ENCODE results near the gene IQCC.

DNA sequence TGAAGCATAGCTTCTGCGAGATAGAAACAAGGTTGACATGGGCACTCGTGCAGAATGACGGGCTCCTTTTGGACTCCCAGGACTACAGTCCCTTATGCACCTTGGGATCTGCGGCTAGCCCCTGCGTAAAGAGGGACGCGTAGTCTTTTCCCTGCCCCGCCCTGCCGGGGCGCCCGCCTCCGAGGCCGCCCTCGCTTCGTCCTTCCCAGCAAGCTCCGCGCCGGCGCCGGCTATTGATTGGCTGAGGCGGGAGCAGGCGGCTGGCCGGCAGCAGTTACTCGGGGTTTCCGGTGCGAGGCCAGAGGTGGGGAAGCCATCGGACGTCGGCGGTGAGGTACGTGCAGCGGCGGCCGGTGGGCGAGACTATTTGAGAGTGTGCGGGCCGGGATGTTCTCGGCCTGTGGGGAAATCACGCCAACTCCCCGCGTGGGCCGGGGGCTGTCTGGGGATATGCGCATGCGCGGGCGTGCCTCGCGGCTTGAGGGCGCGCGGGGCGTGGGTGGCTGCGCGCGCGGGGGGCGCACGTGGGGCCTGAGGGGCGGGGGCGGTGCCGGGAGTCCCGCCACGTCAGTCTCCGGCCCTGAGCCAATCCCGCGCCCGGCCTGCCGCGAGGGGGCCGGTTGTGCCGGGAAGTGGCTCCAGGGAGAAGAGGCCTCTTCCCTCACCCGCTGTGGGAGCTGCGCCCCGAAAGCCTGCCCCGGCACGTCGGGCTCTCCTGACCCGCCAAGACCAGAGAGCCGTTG is 25.9 kb upstream of the IQCC start, which contains the start of gene TXLNA:
- TF ChIP-seq EZH2 (IDR thresholded peaks at IDR 0.05; ENCODE audit: borderline replicate concordance, low read length) (no peak), CTCF (IDR thresholded peaks at IDR 0.05; ENCODE audit: low read length) (no peak)
